EL (cell line): Measurements from ENCODE around the gene GABRD.

Experiments used
- DNase-seq: peaks from one replicate; pipeline ENCODE4 v3.0.0-alpha.2; 2016

The GABRD gene

DNA sequence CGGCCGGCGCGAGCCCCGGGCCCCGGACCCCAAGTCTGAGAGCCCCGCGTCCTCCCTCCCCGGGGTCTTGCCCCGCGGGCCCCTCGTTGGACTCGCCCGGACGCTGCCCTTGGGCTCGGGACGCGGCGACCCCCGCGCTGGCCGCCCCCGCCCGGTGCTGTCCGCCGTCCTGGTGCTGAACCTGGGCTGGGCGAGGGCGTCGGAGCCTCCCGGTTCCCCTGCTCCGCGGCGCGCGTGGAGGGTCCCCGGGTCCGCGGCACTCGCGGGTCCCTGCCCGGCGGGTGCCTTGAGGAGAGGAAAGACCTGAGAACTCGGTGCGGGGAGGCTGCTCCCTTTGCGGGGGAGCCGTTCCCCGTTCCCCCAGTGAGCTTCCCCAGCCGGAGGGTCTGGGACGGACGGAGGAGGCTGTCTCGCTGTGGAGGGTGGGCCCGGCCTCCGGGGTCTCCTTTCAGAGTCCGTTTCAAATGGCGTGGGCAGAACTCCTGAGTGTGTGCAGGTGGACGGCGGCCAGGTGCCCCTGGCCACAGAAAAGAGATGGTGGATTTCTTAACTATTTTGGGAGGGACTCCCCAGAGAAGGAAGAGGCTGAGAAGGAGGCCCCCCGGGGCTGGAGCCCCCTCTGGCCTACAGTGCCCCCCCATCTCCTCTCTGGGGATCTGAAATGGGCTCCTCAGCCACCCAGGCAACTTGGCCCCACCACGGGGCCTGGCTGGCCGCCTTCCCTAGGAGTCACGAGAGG is 595 bp downstream of the GABRD start:
- DNase-seq = no peak

- DNase-seq = no peak
Measured at GRCh38 chr1:2020310-2020655, 1.1 kb downstream of the GABRD start.

GRCh38 chr1:2021550-2021949 is 2.4 kb downstream of the GABRD start:
- DNase-seq = no peak

- no peak for DNase-seq
Measured at GRCh38 chr1:2022063-2022770, 3.1 kb downstream of the GABRD start.

GRCh38 chr1:2023187-2023586 is 4.0 kb downstream of the GABRD start:
- no peak for DNase-seq

DNA sequence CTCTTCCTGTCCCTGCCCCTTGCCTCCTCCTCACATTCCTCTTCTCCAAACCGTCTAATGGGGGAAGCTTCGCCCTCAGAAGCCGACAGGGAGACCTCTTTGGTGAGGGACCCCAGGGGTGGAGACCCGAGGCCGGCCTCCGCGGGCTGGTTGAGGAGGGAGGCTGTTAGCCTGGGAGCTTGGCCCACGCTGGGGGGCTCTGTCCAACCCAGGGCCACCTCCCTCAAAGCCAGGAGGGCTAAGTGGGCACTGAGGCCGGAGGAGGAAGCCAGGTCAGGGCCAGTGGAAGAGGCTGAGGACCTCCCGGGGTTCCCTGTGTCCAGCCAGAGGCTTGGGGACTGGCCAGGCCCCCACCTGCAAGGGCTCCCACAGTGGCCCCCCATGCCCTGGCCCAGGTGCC is 5.3 kb downstream of the GABRD start:
- DNase-seq = no peak

GRCh38 chr1:2024887-2025286 is 5.7 kb downstream of the GABRD start:
- DNase-seq = no peak

- DNase-seq = no peak
Measured at GRCh38 chr1:2025491-2025981, 6.4 kb downstream of the GABRD start.

DNA sequence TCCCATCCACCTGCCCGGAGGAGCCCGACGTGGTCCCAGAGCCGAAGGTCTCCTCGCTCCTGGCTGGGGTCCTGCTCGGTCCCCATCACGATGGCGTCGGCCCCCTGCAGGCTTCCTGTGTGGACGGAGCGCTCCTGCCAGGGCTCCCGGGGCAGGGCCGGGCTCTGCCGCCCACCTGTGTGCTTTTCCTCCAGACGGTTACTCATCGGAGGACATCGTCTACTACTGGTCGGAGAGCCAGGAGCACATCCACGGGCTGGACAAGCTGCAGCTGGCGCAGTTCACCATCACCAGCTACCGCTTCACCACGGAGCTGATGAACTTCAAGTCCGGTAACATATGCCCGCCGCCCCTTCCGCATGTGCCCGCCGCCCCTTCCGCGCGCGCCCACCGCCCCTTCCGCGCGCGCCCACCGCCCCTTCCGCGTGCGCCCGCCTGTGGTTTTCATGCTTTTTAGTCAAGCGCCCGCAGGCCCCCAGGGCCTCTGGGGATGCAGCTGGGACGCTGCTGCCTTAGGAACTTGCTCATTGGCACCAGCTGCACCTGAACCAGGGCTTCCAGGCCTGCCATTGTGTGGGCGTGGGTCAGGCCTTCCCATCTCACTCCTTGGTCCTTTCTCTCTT is 8.9 kb downstream of the GABRD start:
- no peak for DNase-seq

GRCh38 chr1:2028870-2029560 is 9.9 kb downstream of the GABRD start:
- no peak for DNase-seq

GRCh38 chr1:2029561-2029960 is 10.4 kb downstream of the GABRD start:
- DNase-seq = no peak

- no peak for DNase-seq
Measured at GRCh38 chr1:2030076-2030871, 11.1 kb downstream of the GABRD start.

DNA sequence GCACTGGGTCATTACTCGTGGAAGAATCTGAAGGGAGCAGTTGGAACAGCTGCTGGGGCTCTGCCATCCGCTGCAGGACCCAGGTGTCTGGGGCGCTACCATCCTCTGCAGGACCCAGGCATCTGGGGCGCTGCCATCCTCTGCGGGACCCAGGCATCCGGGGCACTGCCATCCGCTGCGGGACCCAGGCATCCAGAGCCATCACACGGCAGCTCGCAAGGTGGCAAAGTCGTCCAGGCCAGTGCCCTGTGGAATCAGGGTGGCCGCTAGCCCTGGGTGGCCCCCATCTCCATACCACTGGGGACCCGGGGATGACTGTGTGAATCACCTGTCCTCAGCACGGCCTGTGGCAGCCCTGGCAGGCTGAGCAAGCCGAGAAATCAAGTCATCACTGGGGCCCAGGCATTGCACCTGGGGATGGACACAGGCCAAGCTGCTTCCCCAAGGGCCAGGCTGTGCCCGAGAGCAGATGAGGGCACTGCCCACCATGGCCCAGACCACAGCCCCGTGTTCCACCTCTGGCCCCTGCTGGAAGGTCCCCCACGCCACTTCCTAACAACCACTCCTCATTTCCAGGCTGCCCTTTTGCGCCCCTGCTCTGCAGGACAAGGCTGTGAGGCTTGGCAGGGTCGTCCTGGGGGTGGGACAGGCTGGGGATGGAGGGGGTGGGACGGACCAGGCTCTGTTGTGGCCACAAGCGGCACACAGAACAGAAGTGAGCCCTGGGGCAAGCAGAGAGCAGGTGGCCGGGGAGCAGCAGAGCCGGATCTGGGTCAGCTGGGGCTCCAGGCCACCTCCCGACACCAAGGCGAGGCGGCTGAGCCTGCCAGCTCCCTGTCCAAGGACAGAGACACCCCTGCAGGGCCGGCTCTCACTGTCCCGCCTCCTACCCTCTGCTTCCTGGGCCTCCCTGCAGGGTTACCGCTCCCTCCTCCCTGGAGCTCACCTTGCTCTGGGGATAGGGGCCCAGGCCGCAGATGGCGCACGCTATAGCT is 12.7 kb downstream of the GABRD start:
- DNase-seq = no peak

- no peak for DNase-seq
Measured at GRCh38 chr1:2032737-2033136, 13.6 kb downstream of the GABRD start.

GRCh38 chr1:2033165-2033564 is 14.0 kb downstream of the GABRD start:
- DNase-seq = no peak

DNA sequence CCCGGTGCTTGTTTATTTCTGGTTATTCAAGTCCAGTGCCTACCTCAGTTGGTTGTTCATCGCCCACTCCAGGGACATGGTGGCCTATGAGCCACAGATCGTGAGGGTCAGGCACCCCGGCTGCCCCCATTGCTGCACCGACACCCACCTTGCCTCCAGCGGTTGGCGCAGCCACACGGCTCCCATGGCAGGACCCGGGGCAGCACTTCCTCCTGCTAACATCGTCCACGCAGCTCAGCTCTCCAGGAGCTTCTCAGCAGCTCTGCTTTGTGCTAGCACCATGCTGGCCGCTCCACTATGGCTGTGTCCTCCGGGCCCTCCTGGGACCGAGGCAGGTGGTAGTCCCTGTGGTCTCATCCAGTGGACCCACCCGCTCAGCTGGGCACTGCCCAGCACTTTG is 17.1 kb downstream of the GABRD start:
- DNase-seq = no peak

DNA sequence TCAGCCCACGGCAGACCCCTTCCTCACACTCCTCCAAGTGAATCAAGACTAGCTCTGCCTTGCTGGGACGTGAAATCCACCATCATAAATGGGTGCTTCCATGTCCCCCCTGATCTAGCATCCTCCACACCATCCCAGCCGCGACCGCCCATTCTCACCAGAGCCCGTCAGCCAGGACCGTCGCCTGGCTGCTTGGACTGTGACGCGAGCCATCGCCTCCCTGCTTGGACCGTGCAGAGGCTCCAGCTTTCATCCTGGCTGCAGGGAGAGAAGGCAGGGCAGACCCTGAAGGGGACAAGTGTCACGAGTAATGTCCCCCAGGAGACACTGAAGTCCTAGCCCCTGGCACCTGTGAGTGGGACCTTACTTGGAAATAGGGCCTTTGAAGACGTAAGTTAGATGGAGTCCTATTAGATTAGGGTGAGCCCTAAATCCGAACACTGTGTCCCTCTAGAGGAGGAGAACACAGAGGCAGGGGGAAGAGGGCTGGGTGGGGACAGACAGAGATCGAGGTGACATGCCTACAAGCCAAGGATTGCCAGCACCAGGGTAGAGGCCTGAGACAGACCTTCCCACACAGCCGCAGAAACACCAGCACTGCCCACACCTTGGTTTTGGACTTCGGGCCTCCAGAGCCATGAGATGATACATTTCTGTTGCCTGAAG is 18.3 kb downstream of the GABRD start:
- DNase-seq = no peak

DNA sequence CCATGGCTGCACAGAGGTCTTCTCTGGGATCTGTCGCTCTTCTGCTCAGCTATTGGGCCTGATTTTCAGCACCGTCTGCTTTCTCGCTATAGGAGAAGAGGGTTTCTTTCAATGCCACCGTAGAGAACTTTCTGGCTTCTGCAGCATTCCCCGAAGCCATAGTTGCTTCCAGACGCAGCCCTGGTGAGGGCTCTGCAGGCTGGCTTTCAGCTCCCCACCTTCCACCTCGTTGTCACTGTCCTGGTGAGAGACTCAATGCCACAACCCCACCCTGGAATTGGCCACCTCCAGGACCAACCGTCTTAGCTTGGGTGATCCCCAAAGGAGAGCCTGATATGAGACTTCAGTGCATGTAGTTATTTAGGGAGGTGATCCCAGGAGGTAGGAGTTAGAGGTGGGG is 19.1 kb downstream of the GABRD start:
- DNase-seq = no peak

- DNase-seq = no peak
Measured at GRCh38 chr1:2039251-2039650, 20.1 kb downstream of the GABRD start.

GRCh38 chr1:2041305-2041704 is 22.2 kb downstream of the GABRD start:
- DNase-seq = no peak

DNA sequence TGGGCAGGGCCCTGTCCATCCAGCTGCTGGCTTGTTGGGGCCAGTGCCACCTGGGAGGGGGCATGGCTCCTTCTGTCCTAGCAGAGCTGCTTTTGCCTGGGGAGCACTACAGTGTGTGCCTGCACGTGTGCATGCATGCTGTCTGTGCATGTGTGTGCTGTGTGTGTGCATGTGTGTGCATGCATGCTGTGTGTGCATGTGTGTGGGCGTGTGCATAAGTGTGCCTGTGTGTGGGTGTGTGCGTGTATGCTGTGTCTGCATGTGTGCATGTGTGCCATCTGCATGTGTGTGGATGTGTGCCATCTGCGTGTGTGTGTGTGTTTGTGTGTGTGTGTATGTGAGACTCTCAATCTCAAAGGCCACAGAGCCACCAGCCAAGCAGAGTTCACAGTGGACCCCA is 22.7 kb downstream of the GABRD start:
- DNase-seq = no peak
